ENCODE data around the gene NHLH2. TPM values are rescaled to one million over a fixed set of nuclear protein-coding genes. Genes with fewer than 3 reads are reported as not detected.

Gene NHLH2
- total and polyA plus RNA-seq, 2 donors (not counting 1 experiment from before 2014, with no cell fraction given): not detected

DNA sequence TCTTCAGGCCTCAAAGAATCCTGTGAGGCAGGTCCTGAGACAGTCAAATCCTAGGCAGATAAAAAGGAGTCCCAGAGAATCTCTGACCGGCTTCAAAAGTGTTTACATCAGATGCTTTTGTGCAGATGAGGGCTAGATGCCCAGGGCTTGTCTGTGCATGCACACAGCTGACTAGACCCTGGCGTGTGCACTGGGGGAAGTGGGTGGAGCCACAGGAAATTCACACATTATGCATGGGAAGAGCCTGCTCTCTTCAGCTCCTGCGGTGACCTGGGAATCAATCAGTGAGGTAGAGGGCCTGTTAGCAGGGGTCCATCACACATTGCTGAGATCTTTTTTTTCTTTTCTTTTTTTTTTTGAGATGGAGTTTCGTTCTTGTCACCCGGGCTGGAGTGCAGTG, 36.6 kb upstream of the NHLH2 start:
- no peak overlapping the region for H2AFZ ChIP-seq (ENCODE audit: insufficient read depth, low read depth, low read length, poor library complexity, severe bottlenecking)
- no peak overlapping the region for H3K27ac ChIP-seq (ENCODE audit: low read length in 2 of 2)
- H3K27me3 ChIP-seq (replicated peaks in 1 of 4; ENCODE audit: control extremely low read depth in 1 of 4, control insufficient read depth in 3 of 4, insufficient read depth in 4 of 4, low read length in 3 of 4): no peaks in the 10 kb centered on the region
- H3K4me3 ChIP-seq (ENCODE audit: control extremely low read depth in 1 of 5, extremely low read depth in 1 of 5, insufficient read depth in 1 of 5, low read depth in 2 of 5, low read length in 4 of 5): no peak overlapping the region
- Mint-ChIP-seq H3K4me3 (no peak overlapping the region), H3K27ac (no peak overlapping the region), H3K27me3 (peaks cover 18% of the 10 kb centered on the region), H3K9me3 (ENCODE audit: insufficient read depth) (no peaks in the 10 kb centered on the region), H3K4me1 (no peaks in the 10 kb centered on the region)
- H3K9ac ChIP-seq (ENCODE audit: low read length): no peak overlapping the region
- POLR2A ChIA-PET: no interaction called here
- TF ChIP-seq EZH2 (IDR thresholded peaks at IDR 0.05; ENCODE audit: borderline replicate concordance, insufficient read depth, low read depth, low read length, poor library complexity, severe bottlenecking): no peak
- TF ChIP-seq, protein P1, sequence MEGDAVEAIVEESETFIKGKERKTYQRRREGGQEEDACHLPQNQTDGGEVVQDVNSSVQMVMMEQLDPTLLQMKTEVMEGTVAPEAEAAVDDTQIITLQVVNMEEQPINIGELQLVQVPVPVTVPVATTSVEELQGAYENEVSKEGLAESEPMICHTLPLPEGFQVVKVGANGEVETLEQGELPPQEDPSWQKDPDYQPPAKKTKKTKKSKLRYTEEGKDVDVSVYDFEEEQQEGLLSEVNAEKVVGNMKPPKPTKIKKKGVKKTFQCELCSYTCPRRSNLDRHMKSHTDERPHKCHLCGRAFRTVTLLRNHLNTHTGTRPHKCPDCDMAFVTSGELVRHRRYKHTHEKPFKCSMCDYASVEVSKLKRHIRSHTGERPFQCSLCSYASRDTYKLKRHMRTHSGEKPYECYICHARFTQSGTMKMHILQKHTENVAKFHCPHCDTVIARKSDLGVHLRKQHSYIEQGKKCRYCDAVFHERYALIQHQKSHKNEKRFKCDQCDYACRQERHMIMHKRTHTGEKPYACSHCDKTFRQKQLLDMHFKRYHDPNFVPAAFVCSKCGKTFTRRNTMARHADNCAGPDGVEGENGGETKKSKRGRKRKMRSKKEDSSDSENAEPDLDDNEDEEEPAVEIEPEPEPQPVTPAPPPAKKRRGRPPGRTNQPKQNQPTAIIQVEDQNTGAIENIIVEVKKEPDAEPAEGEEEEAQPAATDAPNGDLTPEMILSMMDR (IDR thresholded peaks at IDR 0.05): no peak
- DNase-seq (no peak), ATAC-seq (ENCODE audit: low read depth) (no peak)
- H4K20me1 ChIP-seq (ENCODE audit: control insufficient read depth, insufficient read depth, low read length, poor library complexity, severe bottlenecking): no peaks in the 10 kb centered on the region
- no peak overlapping the region for H3K4me2 ChIP-seq (replicated peaks; ENCODE audit: low read depth, low read length, poor library complexity, severe bottlenecking)
- H3K36me3 ChIP-seq (replicated peaks in 1 of 2; ENCODE audit: control extremely low read depth in 1 of 2, control insufficient read depth in 1 of 2, extremely low read depth in 1 of 2, insufficient read depth in 2 of 2, low read length in 1 of 2): no peaks in the 10 kb centered on the region
- H3K9me3 ChIP-seq (ENCODE audit: control extremely low read depth in 1 of 3, control insufficient read depth in 2 of 3, insufficient read depth in 1 of 3, low read length in 2 of 3): no peaks in the 10 kb centered on the region
- intact Hi-C loops (cut with micrococcal nuclease): no loop called here
- CTCF ChIA-PET: no interaction called here
- WGBS (ENCODE audit: insufficient coverage): 19% methylated on average over 2 of the region's 5 CpGs
- H3K4me1 ChIP-seq (ENCODE audit: control insufficient read depth in 2 of 2, insufficient read depth in 2 of 2, low read length in 2 of 2): no peaks in the 10 kb centered on the region
- no peaks in the 10 kb centered on the region for H3K79me2 ChIP-seq (ENCODE audit: control insufficient read depth, insufficient read depth, low read length)

DNA sequence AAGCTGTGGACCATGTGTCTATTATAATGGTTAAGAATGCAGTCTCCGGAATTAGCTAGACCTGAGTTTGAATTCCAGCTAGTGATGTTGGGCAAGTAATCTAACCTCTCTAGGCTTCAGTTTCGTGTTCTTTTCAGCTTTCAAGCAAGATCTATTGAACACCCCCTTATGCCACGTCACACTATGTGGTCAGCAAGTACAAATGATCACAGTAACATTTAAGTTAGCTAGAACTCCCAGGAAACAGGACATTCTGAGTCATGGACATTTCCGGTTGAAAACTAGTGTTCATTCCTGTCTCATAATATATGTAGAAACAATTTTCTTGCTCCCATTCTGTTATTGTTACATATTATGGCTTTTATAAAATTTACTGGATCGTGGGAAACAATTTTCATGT, 34.0 kb upstream of the NHLH2 start:
- H3K27me3 ChIP-seq (replicated peaks in 1 of 4; ENCODE audit: control extremely low read depth in 1 of 4, control insufficient read depth in 3 of 4, insufficient read depth in 4 of 4, low read length in 3 of 4): no peaks in the 10 kb centered on the region
- no peak overlapping the region for H3K27ac ChIP-seq (ENCODE audit: low read length in 2 of 2)
- TF ChIP-seq, protein P1 (IDR thresholded peaks at IDR 0.05): no peak
- TF ChIP-seq EZH2 (IDR thresholded peaks at IDR 0.05; ENCODE audit: borderline replicate concordance, insufficient read depth, low read depth, low read length, poor library complexity, severe bottlenecking): no peak
- no peak overlapping the region for H3K9ac ChIP-seq (ENCODE audit: low read length)
- H3K9me3 Mint-ChIP-seq (ENCODE audit: insufficient read depth): no peaks in the 10 kb centered on the region
- WGBS (ENCODE audit: insufficient coverage): 30% methylated on average over 2 of the region's 5 CpGs
- CTCF ChIA-PET: no interaction called here
- no peak overlapping the region for H3K27ac Mint-ChIP-seq
- H3K36me3 ChIP-seq (replicated peaks in 1 of 2; ENCODE audit: control extremely low read depth in 1 of 2, control insufficient read depth in 1 of 2, extremely low read depth in 1 of 2, insufficient read depth in 2 of 2, low read length in 1 of 2): no peaks in the 10 kb centered on the region
- no peaks in the 10 kb centered on the region for H3K79me2 ChIP-seq (ENCODE audit: control insufficient read depth, insufficient read depth, low read length)
- DNase-seq (no peak), ATAC-seq (ENCODE audit: low read depth) (no peak)
- no peaks in the 10 kb centered on the region for H3K4me1 Mint-ChIP-seq
- no peaks in the 10 kb centered on the region for H3K9me3 ChIP-seq (ENCODE audit: control extremely low read depth in 1 of 3, control insufficient read depth in 2 of 3, insufficient read depth in 1 of 3, low read length in 2 of 3)
- no peaks in the 10 kb centered on the region for H3K4me1 ChIP-seq (ENCODE audit: control insufficient read depth in 2 of 2, insufficient read depth in 2 of 2, low read length in 2 of 2)
- H3K4me3 ChIP-seq (ENCODE audit: control extremely low read depth in 1 of 5, extremely low read depth in 1 of 5, insufficient read depth in 1 of 5, low read depth in 2 of 5, low read length in 4 of 5): no peak overlapping the region
- intact Hi-C loops (cut with micrococcal nuclease): no loop called here
- H2AFZ ChIP-seq (ENCODE audit: insufficient read depth, low read depth, low read length, poor library complexity, severe bottlenecking): no peak overlapping the region
- POLR2A ChIA-PET: no interaction called here
- peaks cover 11% of the 10 kb centered on the region for H3K27me3 Mint-ChIP-seq
- no peaks in the 10 kb centered on the region for H4K20me1 ChIP-seq (ENCODE audit: control insufficient read depth, insufficient read depth, low read length, poor library complexity, severe bottlenecking)
- no peak overlapping the region for H3K4me2 ChIP-seq (replicated peaks; ENCODE audit: low read depth, low read length, poor library complexity, severe bottlenecking)
- no peak overlapping the region for H3K4me3 Mint-ChIP-seq
